Cardiac muscle cell (in vitro differentiated cells and primary cell): Measurements from ENCODE around the gene FBXL2. TPM values are rescaled to one million over a fixed set of nuclear protein-coding genes. Genes with fewer than 3 reads are reported as not detected.

Experiments
- DNase-seq, 2 donors: peaks; one replicate each; pipeline versions ENCODE4 v3.0.0 to v3.0.0-alpha.2; 2010 to 2017; ENCODE audit warnings: low read depth in 1 of 2, low spot score in 1 of 2
- H3K27ac ChIP-seq: fragments of 200-600 bp; sonication (generic); 2 replicates; pipeline ENCODE4 v1.5.1; 2016
- H3K27me3 ChIP-seq: fragments of 200-600 bp; sonication (generic); 2 replicates; pipeline ENCODE4 v1.6.0; 2016; ENCODE audit warnings: control low read depth
- H3K36me3 ChIP-seq: fragments of 200-600 bp; sonication (generic); 2 replicates; pipeline ENCODE4 v1.5.1; 2016; ENCODE audit warnings: control low read depth
- H3K4me1 ChIP-seq: fragments of 200-600 bp; sonication (generic); 2 replicates; pipeline ENCODE4 v1.8.1; 2017; ENCODE audit warnings: low read depth, mild to moderate bottlenecking, mixed run types
- H3K4me3 ChIP-seq: fragments of 200-600 bp; sonication (generic); 2 replicates; pipeline ENCODE4 v1.5.1; 2016; ENCODE audit warnings: mild to moderate bottlenecking
- H3K9me3 ChIP-seq: fragments of 200-600 bp; sonication (generic); 2 replicates; pipeline ENCODE4 v1.5.1; 2017; ENCODE audit warnings: low read depth, mild to moderate bottlenecking, control low read depth
- polyA plus RNA-seq: library from polyadenylated mRNA; unstranded; fragments of >200 nt; fragmentation: Nextera tagmentation; extraction: Ambion mirVana; gene quantifications from 2 replicates; pipeline ENCODE4 v1.2.1, GENCODE V29; 2016
- total RNA-seq: library from RNA; depleted of rRNA; stranded (reverse); fragments of >200 nt; gene quantifications from 2 replicates; pipeline ENCODE4 v1.2.3, GENCODE V29; 2016
- TF ChIP-seq, protein P1 (sequence below): IDR thresholded peaks from 2 replicates; pipeline ENCODE4 v1.5.1; 2012; ENCODE audit warnings: low read depth, mild to moderate bottlenecking, low read length

Gene FBXL2
- total and polyA plus RNA-seq, 2 experiments from 2014 or later: 17.5 to 27.6 TPM

DNA sequence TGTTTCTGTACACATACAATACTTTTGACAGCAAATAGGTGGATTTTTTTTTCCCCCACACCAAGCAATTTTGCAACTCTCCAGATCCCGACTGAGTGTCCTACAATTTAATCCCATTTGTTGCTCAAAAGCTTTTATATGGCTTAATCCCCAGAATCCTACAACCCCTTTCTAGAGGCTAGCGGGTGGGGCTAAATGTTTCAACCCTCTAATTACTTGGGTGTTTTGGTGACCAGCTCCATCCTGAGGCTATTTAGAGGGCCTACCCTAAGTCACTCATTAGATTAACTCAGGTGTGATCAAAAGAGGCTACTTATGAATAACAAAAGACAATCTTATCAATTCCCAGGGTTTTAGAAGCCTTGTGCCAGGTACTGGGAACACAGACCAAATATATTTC lies 21.0 kb upstream of the FBXL2 start:
- Histone ChIP-seq H3K4me3 (no peak overlapping the region), H3K27ac (no peak overlapping the region), H3K36me3 (no peaks in the 10 kb centered on the region), H3K9me3 (no peaks in the 10 kb centered on the region), H3K4me1 (no peaks in the 10 kb centered on the region), H3K27me3 (no peaks in the 10 kb centered on the region)
- TF ChIP-seq, protein P1, sequence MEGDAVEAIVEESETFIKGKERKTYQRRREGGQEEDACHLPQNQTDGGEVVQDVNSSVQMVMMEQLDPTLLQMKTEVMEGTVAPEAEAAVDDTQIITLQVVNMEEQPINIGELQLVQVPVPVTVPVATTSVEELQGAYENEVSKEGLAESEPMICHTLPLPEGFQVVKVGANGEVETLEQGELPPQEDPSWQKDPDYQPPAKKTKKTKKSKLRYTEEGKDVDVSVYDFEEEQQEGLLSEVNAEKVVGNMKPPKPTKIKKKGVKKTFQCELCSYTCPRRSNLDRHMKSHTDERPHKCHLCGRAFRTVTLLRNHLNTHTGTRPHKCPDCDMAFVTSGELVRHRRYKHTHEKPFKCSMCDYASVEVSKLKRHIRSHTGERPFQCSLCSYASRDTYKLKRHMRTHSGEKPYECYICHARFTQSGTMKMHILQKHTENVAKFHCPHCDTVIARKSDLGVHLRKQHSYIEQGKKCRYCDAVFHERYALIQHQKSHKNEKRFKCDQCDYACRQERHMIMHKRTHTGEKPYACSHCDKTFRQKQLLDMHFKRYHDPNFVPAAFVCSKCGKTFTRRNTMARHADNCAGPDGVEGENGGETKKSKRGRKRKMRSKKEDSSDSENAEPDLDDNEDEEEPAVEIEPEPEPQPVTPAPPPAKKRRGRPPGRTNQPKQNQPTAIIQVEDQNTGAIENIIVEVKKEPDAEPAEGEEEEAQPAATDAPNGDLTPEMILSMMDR: no peak
- no peak for DNase-seq

DNA sequence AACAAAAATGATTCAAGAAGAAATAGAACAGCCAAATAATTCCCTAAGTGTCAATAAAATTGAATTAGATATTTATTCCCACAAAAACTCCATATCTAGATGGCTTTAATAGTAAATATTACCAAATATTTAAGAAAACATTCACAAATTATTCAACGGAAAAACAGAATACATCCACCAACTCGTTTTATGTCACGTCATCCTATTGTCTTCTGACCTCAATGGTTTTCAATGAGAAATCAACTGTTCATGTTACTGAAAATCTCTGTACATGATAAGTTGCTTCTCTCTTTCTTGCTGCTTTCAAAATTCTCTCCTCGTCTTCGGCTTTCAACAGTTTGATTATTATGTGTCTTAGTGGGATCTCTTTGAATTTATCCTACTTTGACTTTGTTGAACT lies 17.1 kb upstream of the FBXL2 start:
- no peak for DNase-seq
- H3K27ac ChIP-seq: no peak overlapping the region
- H3K4me3 ChIP-seq: no peak overlapping the region
- TF ChIP-seq, protein P1: no peak
- no peaks in the 10 kb centered on the region for H3K27me3 ChIP-seq
- H3K9me3 ChIP-seq: no peaks in the 10 kb centered on the region
- no peaks in the 10 kb centered on the region for H3K4me1 ChIP-seq
- no peaks in the 10 kb centered on the region for H3K36me3 ChIP-seq

DNA sequence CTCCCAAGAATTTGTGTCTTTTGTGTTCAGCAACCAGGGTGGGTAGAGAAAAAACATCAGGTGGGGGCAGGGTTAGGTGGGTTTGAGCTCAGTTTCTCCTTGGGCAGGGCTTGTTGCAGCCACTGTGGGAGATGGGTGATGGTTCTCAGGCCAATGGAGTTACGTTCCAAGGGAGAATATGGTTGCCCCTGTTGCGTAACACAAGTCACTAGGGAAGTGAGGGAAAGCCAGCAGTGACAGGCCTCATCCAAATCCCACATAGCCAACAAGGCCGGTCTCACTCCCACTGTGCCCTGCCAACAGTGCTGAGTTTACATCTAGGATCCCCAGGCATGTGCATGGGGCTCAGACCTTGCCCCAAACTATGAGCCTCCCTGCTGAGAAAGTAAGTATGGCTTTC lies 7.9 kb upstream of the FBXL2 start:
- no peaks in the 10 kb centered on the region for H3K27me3 ChIP-seq
- no peak overlapping the region for H3K27ac ChIP-seq
- H3K9me3 ChIP-seq: no peaks in the 10 kb centered on the region
- TF ChIP-seq, protein P1: no peak
- DNase-seq: no peak
- no peaks in the 10 kb centered on the region for H3K4me1 ChIP-seq
- no peak overlapping the region for H3K4me3 ChIP-seq
- H3K36me3 ChIP-seq: no peaks in the 10 kb centered on the region

DNA sequence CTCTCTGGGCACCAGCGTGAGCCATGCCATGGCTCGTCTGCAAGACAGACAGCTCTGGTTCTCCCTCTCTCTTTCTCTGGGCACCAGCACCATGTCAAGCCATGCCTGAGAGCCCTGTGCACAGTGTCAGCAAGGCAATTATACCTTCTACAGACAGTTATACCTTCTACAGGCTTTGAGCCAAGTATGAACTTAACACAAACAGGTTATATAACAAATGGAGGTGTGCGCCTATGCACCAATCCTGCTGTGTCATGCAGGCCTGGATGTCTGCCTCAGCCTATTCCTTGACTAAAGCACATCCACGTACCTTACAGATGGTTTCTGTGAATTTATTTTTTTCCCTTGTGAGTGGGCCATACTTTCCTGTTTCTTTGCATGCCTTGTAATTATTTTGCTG lies 5.9 kb upstream of the FBXL2 start:
- H3K9me3 ChIP-seq: no peaks in the 10 kb centered on the region
- no peaks in the 10 kb centered on the region for H3K27me3 ChIP-seq
- H3K27ac ChIP-seq: no peak overlapping the region
- DNase-seq: no peak
- H3K4me1 ChIP-seq: no peaks in the 10 kb centered on the region
- TF ChIP-seq, protein P1: no peak
- no peak overlapping the region for H3K4me3 ChIP-seq
- no peaks in the 10 kb centered on the region for H3K36me3 ChIP-seq

DNA sequence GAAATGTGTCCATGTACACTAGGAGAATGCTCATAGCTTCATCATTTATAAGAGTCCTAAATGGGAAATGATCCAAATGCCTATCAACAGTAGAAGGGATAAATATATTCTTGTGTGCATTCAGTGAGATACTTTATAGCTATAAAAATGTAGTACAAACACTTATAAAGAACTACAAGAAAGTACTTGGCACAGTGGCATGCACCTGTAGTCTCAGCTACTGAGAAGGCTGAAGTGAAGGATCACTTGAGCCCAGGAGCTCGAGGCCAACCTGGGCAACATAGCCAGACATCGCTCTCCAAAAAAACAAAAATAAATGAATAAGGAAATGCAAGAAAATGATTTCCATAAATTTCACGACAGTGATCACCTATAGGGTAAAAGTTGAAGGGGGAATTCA lies 3.6 kb upstream of the FBXL2 start:
- TF ChIP-seq, protein P1: no peak
- Histone ChIP-seq H3K36me3 (no peaks in the 10 kb centered on the region), H3K27ac (no peak overlapping the region), H3K9me3 (no peaks in the 10 kb centered on the region), H3K4me1 (no peaks in the 10 kb centered on the region), H3K4me3 (no peak overlapping the region), H3K27me3 (no peaks in the 10 kb centered on the region)
- DNase-seq: no peak

DNA sequence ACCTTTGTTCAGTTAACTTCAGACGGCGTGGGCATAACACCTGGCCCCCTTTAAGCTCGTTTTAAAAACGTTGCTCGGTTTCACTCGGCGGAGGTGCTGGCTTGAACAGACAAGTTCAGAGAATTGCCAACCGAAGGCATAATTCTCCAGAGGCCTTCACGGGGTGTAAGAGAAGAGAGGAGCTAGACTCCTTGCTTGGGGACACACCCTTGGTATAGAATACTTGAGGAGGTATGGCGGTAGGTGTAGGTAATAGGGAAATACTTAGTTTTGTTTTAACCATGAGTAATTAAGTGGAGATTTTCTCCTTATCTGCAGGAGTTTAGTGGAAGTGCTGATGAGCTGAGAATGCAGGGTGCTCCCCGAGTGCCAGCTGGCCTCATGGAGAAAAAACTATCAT lies 921 bp downstream of the FBXL2 start:
- DNase-seq: peak; percentile 6 to 28
- Histone ChIP-seq H3K27ac (peak overlapping the region; percentile 35), H3K36me3 (no peaks in the 10 kb centered on the region), H3K4me1 (no peaks in the 10 kb centered on the region), H3K4me3 (peak overlapping the region; percentile 70), H3K27me3 (no peaks in the 10 kb centered on the region), H3K9me3 (no peaks in the 10 kb centered on the region)
- TF ChIP-seq, protein P1: no peak
